ENCODE measurements around the gene SEMA5A.

DNA sequence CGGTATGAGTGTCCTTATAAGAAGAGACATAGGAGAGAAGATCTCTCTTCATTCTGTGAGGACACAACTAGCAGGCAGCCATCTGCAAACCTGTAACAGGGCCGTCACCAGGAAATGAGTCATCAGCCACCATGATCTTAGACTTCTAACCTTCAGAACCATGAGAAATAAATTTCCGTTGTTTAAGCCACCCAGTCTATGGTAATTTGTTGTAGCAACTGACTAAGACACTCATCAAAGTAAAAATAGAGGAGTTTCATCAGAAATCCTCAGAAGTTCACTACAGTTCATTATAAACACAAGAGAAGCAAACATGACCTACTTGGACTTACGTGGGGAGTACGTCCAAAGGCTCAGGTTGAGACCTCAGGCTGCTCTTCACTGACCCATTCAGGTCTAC is 357.7 kb downstream of the SEMA5A start:
- TF ChIP-seq CTCF (IDR thresholded peaks at IDR 0.05) = no peak
- TF ChIP-seq EP300 (IDR thresholded peaks at IDR 0.05) = no peak
- TF ChIP-seq POLR2AphosphoS5 (IDR thresholded peaks at IDR 0.05) = no peak
- TF ChIP-seq POLR2A (IDR thresholded peaks at IDR 0.05) = no peak

Data from gastroesophageal sphincter (tissue), 3 donors.